ENCODE measurements around the gene RBM19. TPM values are rescaled to one million over a fixed set of nuclear protein-coding genes. Genes with fewer than 3 reads are reported as not detected.

RBM19 gene
- total RNA-seq, 2 experiments from 2014 or later: 66.9 to 67.7 TPM

DNA sequence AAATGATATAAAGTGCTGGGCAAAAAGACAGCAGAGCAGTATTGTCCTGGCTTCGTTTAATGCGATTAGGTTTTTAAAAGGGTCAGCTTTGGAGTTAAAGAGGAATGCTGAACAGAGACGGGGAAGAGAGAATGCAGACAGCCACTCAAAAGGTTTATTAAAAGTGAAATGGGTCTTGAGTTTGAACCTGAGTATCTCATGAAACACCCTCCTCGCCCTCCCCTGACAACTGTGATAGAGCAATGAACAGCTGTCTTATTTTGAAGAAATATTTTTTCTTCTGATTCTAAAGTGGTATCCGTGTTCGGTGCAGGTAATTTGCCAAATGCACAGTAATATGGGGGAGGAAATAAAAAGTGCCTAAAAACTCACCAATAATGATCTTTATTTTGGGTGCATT is 73.6 kb downstream of the RBM19 start:
- TF ChIP-seq, protein P1, sequence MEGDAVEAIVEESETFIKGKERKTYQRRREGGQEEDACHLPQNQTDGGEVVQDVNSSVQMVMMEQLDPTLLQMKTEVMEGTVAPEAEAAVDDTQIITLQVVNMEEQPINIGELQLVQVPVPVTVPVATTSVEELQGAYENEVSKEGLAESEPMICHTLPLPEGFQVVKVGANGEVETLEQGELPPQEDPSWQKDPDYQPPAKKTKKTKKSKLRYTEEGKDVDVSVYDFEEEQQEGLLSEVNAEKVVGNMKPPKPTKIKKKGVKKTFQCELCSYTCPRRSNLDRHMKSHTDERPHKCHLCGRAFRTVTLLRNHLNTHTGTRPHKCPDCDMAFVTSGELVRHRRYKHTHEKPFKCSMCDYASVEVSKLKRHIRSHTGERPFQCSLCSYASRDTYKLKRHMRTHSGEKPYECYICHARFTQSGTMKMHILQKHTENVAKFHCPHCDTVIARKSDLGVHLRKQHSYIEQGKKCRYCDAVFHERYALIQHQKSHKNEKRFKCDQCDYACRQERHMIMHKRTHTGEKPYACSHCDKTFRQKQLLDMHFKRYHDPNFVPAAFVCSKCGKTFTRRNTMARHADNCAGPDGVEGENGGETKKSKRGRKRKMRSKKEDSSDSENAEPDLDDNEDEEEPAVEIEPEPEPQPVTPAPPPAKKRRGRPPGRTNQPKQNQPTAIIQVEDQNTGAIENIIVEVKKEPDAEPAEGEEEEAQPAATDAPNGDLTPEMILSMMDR (IDR thresholded peaks at IDR 0.05): no peak
- Mint-ChIP-seq H3K27me3 (no peaks in the 10 kb centered on the region), H3K36me3 (ENCODE audit: low read depth) (peaks cover 32% of the 10 kb centered on the region), H3K4me3 (no peak overlapping the region), H3K9me3 (no peaks in the 10 kb centered on the region), H3K4me1 (ENCODE audit: low read depth) (peaks cover 3% of the 10 kb centered on the region), H3K27ac (no peak overlapping the region)
- POLR2A ChIA-PET: no interaction called here
- ATAC-seq: no peak
- CTCF ChIA-PET: no interaction called here
- intact Hi-C loops (cut with micrococcal nuclease): no loop called here
- no peak for DNase-seq

DNA sequence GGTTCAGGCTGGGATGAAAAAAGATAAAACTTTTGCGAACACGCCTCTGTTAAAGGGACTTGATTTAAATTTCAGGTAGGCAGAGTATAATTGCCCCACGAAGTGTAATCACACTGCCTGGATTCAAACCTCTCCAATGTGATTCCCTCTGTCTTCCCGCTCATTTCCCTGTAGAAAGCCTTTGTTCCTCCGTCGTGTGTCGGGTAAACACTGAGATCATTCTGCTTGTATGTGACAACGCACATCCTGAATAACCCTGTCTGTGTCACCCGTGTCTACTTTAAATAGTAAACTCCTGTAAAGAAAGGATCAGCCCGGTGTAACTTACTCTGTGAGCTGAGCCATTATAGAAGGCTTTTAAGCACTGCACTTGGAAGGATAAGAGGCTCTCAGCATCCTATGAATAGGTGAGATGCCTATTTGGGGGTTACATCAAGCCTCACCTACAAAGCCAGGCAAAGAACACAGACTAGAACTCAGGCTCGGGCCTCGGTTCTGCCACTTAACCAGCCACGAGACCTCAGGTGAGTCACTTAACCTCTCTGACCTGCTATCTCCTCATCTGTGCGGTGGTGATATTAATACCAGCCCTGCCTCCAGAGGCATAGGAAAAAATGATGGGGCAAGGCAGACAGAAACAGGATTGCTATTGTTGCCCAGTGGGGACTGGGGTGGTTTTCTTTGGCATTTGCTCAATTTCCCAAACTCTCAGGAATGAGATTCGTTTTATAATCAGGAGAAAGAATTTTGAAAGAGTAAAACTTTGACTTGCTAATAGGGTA is 74.2 kb downstream of the RBM19 start:
- CTCF ChIA-PET: no interaction called here
- no peak for ATAC-seq
- intact Hi-C loops (cut with micrococcal nuclease): no loop called here
- Mint-ChIP-seq H3K9me3 (no peaks in the 10 kb centered on the region), H3K27me3 (no peaks in the 10 kb centered on the region), H3K4me3 (no peak overlapping the region), H3K4me1 (ENCODE audit: low read depth) (peaks cover 3% of the 10 kb centered on the region), H3K36me3 (ENCODE audit: low read depth) (peaks cover 34% of the 10 kb centered on the region), H3K27ac (no peak overlapping the region)
- DNase-seq: peak; percentile 14
- POLR2A ChIA-PET: no interaction called here
- TF ChIP-seq, protein P1 (IDR thresholded peaks at IDR 0.05): no peak

DNA sequence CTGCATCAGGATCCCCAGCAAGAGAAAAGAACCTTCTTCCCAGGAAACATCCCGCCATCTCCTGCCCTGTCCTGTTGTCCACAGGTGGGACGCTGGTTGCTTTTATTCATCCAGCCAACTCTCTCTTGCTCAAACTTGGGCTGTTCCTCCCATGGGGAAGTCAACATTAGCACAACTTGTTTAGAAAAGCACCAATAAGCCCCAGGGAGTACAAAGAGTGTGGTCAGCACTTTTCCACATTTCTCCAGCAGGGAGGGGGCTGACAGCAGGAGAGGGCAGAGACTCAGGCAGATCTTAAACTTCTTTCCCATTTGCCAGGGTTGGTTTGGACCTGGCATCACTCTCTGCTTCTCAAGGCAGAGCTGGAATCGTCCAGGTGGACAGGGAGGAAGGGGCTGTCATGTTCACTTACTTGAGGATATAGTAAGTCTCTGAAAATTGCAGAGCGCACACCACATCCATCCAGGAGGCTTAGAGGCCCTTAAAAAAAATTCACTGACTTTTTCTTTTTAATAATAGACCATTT is 74.9 kb downstream of the RBM19 start:
- no peak for DNase-seq
- Mint-ChIP-seq H3K4me1 (ENCODE audit: low read depth) (peaks cover 3% of the 10 kb centered on the region), H3K9me3 (no peaks in the 10 kb centered on the region), H3K27me3 (no peaks in the 10 kb centered on the region), H3K27ac (no peak overlapping the region), H3K36me3 (ENCODE audit: low read depth) (peaks cover 39% of the 10 kb centered on the region), H3K4me3 (no peak overlapping the region)
- ChIA-PET CTCF (no interaction called here), POLR2A (no interaction called here)
- intact Hi-C loops (cut with micrococcal nuclease): no loop called here
- TF ChIP-seq, protein P1 (IDR thresholded peaks at IDR 0.05): no peak
- ATAC-seq: no peak

DNA sequence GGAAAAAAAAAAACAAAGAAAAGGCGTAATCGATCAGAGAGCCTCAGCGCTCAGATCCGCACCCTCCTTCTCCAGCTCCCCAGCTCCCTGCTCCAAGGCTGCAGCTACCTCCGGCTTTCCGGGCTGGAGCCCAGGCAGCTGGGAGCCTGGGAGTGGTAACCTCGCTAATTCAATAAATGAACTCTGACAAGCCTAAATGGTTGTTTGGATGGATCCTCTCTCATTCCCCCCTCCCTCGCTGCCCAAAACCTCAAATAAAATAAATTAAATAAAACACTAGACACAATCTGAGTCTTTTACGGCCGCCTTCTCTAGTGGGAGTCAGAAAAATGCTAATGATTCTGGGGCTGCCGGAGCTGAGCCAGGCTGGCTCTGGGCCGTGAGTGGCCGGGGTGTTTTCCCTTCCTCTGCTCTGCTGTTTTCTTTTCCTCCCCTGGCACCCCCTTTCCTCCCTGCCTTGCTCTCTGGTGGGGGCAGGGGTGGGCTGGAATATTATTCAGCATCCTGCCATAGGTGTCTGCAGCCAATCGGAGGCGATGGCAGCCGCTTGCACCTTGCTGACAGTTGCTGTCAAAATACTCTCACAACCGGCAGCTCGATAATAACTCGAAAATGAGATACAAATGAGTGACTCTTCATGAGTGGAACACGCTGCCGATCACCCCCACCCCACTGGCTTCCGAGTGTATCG is 76.1 kb downstream of the RBM19 start:
- Mint-ChIP-seq H3K27ac (no peak overlapping the region), H3K9me3 (no peaks in the 10 kb centered on the region), H3K4me1 (ENCODE audit: low read depth) (peaks cover 3% of the 10 kb centered on the region), H3K4me3 (no peak overlapping the region), H3K36me3 (ENCODE audit: low read depth) (peaks cover 41% of the 10 kb centered on the region), H3K27me3 (no peaks in the 10 kb centered on the region)
- DNase-seq: no peak
- intact Hi-C loops (cut with micrococcal nuclease): no loop called here
- CTCF ChIA-PET: no interaction called here
- no peak for ATAC-seq
- POLR2A ChIA-PET: no interaction called here
- TF ChIP-seq, protein P1 (IDR thresholded peaks at IDR 0.05): no peak

GRCh38 chr12:113889076-113889475 is 77.0 kb downstream of the RBM19 start:
- peaks cover 3% of the 10 kb centered on the region for H3K4me1 Mint-ChIP-seq (ENCODE audit: low read depth)
- ATAC-seq (no peak), DNase-seq (no peak)
- intact Hi-C loops (cut with micrococcal nuclease): no loop called here
- TF ChIP-seq, protein P1 (IDR thresholded peaks at IDR 0.05): no peak
- no peak overlapping the region for H3K4me3 Mint-ChIP-seq
- no peaks in the 10 kb centered on the region for H3K9me3 Mint-ChIP-seq
- H3K36me3 Mint-ChIP-seq (ENCODE audit: low read depth): peaks cover 44% of the 10 kb centered on the region
- H3K27ac Mint-ChIP-seq: no peak overlapping the region
- POLR2A ChIA-PET: no interaction called here
- no peaks in the 10 kb centered on the region for H3K27me3 Mint-ChIP-seq
- CTCF ChIA-PET: no interaction called here
